HepG2 (cell line): ENCODE measurements around the gene ABCC1. TPM values are rescaled to one million over a fixed set of nuclear protein-coding genes. Genes with fewer than 3 reads are reported as not detected.

Experiments used
- ATAC-seq: fragments of 200-7000 bp; cut with Tn5 transposase; 3 replicates; pipeline ENCODE4 v1.9.1; 2020; ENCODE audit warnings: mild to moderate bottlenecking, moderate library complexity
- BruUV-seq: library from RNA; stranded (reverse); fragments of 400-500 nt; replicated peaks from 2 replicates; lab custom pipeline; 2021; lab: Mats Ljungman, UMichigan
- CTCF ChIA-PET: fragments of 300-600 bp; formaldehyde crosslinking; extraction: SDS; loops from one replicate; lab custom pipeline; 2021; ENCODE audit warnings: low total read pairs, inconsistent platforms, low intra/inter-chr PET ratio; lab: Yijun Ruan, JAX
- POLR2A ChIA-PET: fragments of 350-600 bp; sonication (Branson Sonifier 250); formaldehyde crosslinking; loops from one replicate; lab custom pipeline; 2020; ENCODE audit warnings: antibody characterized with exemption, inconsistent platforms; lab: Yijun Ruan, JAX
- DNase-seq: peaks from one replicate; pipeline ENCODE4 v3.0.0-alpha.2; 2015; ENCODE audit warnings: low spot score
- FAIRE-seq: peaks from 3 replicates; lab custom pipeline; 2011; peaks lifted over from hg19 to GRCh38; lab: Jason Lieb, UNC
- H2AFZ ChIP-seq: one replicate; pipeline ENCODE4 v1.6.1; 2011; ENCODE audit warnings: low read length, inconsistent platforms
- H3K27ac ChIP-seq: fragments of 300-600 bp; 3 replicates; pipeline ENCODE4 v1.8.0; 2011; ENCODE audit warnings: mixed run types, mild to moderate bottlenecking, mixed read lengths, low read length, inconsistent platforms; ENCODE audit not compliant: insufficient read depth; ENCODE audit errors: extremely low read length
- H3K27me3 ChIP-seq, 2 experiments: fragments of 200-600 bp in 1 of 2; 2 replicates in 1 of 2; 3 replicates in 1 of 2; pipeline versions ENCODE4 v1.6.0 to v1.8.0; 2011; ENCODE audit warnings: low read length in 2 of 2, mild to moderate bottlenecking in 2 of 2, moderate library complexity in 2 of 2, inconsistent platforms in 1 of 2; ENCODE audit not compliant: insufficient read depth in 2 of 2, control insufficient read depth in 1 of 2
- H3K36me3 ChIP-seq, 2 experiments: fragments of 200-600 bp in 1 of 2; replicated peaks in 1 of 2; 2 replicates in 1 of 2; 3 replicates in 1 of 2; pipeline versions ENCODE4 v1.5.1 to v1.8.0; 2011; ENCODE audit warnings: low read length in 2 of 2, inconsistent platforms in 1 of 2; ENCODE audit not compliant: insufficient read depth in 2 of 2, control insufficient read depth in 1 of 2
- H3K4me1 ChIP-seq: 2 replicates; pipeline ENCODE4 v1.5.1; 2012; ENCODE audit warnings: low read length, inconsistent platforms; ENCODE audit not compliant: insufficient read depth
- H3K4me2 ChIP-seq: 2 replicates; pipeline ENCODE4 v1.6.0; 2011; ENCODE audit warnings: low read depth, low read length, inconsistent platforms
- H3K4me3 ChIP-seq, 3 experiments: fragments of 200-600 bp in 1 of 3; sonication (generic), shearing (Covaris generic) in 1 of 3; replicated peaks in 1 of 3; 2 replicates each; pipeline ENCODE4 v1.5.1; 2011 to 2016; ENCODE audit warnings: low read length in 3 of 3, inconsistent platforms in 2 of 3, low read depth in 2 of 3, mild to moderate bottlenecking in 2 of 3, control low read depth in 1 of 3, mixed read lengths in 1 of 3; ENCODE audit not compliant: insufficient read depth in 1 of 3
- H3K79me2 ChIP-seq: one replicate; pipeline ENCODE4 v1.6.1; 2011; ENCODE audit warnings: low read length, inconsistent platforms; ENCODE audit not compliant: insufficient read depth
- H3K9ac ChIP-seq: 2 replicates; pipeline ENCODE4 v1.6.0; 2011; ENCODE audit warnings: mild to moderate bottlenecking, low read depth, low read length, inconsistent platforms; ENCODE audit not compliant: insufficient read depth
- H3K9me3 ChIP-seq: 2 replicates; pipeline ENCODE4 v1.5.1; 2012; ENCODE audit warnings: mild to moderate bottlenecking, low read length
- H4K20me1 ChIP-seq: 2 replicates; pipeline ENCODE4 v1.6.0; 2011; ENCODE audit warnings: inconsistent platforms, mild to moderate bottlenecking, low read length, moderate library complexity; ENCODE audit not compliant: insufficient read depth
- ARNT2 ChIP-seq: sonication (generic); formaldehyde crosslinking; IDR thresholded peaks from 2 replicates; pipeline ENCODE4 v1.8.0; 2022; ENCODE audit warnings: mild to moderate bottlenecking, low read depth, missing genetic modification reagents, moderate library complexity
- BHLHE40 ChIP-seq: IDR thresholded peaks from 2 replicates; pipeline ENCODE4 v1.6.1; 2011; ENCODE audit warnings: low read length, improper control_type of control experiment
- JDP2 ChIP-seq: sonication (generic); formaldehyde crosslinking; IDR thresholded peaks from 2 replicates; pipeline ENCODE4 v1.8.1; 2022; ENCODE audit warnings: missing genetic modification reagents, borderline replicate concordance
- JUND ChIP-seq: sonication (generic); formaldehyde crosslinking; IDR thresholded peaks from 2 replicates; pipeline ENCODE4 v1.8.0; 2022; ENCODE audit warnings: mild to moderate bottlenecking, missing genetic modification reagents
- MAFF ChIP-seq: IDR thresholded peaks from 2 replicates; pipeline ENCODE4 v1.6.1; 2011; ENCODE audit warnings: low read depth, low read length, improper control_type of control experiment
- MED1 ChIP-seq: sonication (generic); formaldehyde crosslinking; IDR thresholded peaks from 2 replicates; pipeline ENCODE4 v1.4.0; 2020; ENCODE audit warnings: missing genetic modification reagents
- MTA3 ChIP-seq: sonication (generic); formaldehyde crosslinking; IDR thresholded peaks from 2 replicates; pipeline ENCODE4 v1.4.0; 2020; ENCODE audit warnings: missing genetic modification reagents
- PAF1 ChIP-seq: IDR thresholded peaks from 2 replicates; pipeline ENCODE4 v1.6.1; 2016; ENCODE audit warnings: missing genetic modification reagents, missing compliant biosample characterization
- SIX4 ChIP-seq: sonication (generic); formaldehyde crosslinking; IDR thresholded peaks from 2 replicates; pipeline ENCODE4 v1.4.0; 2020; ENCODE audit warnings: missing genetic modification reagents
- SP2 ChIP-seq: sonication (generic); formaldehyde crosslinking; IDR thresholded peaks from 2 replicates; pipeline ENCODE4 v1.5.1; 2020; ENCODE audit warnings: mild to moderate bottlenecking, missing genetic modification reagents
- TEAD3 ChIP-seq: optimal IDR thresholded peaks from 2 replicates; pipeline ENCODE3; 2016; ENCODE audit warnings: borderline replicate concordance
- YY1 ChIP-seq: IDR thresholded peaks from 2 replicates; pipeline ENCODE4 v1.6.1; 2011; ENCODE audit warnings: low read length, low read depth, moderate library complexity, mild to moderate bottlenecking; ENCODE audit not compliant: insufficient read depth, insufficient replicate concordance
- ZBTB8A ChIP-seq: sonication (generic); formaldehyde crosslinking; IDR thresholded peaks from 2 replicates; pipeline ENCODE4 v1.4.0; 2020; ENCODE audit warnings: mild to moderate bottlenecking, low read depth, missing genetic modification reagents, borderline replicate concordance
- ZNF121 ChIP-seq: sonication (generic); formaldehyde crosslinking; IDR thresholded peaks from 2 replicates; pipeline ENCODE4 v1.5.0; 2020; ENCODE audit warnings: mild to moderate bottlenecking, missing genetic modification reagents
- ZNF317 ChIP-seq: sonication (generic); formaldehyde crosslinking; IDR thresholded peaks from 2 replicates; pipeline ENCODE4 v1.5.0; 2020; ENCODE audit warnings: mild to moderate bottlenecking, missing genetic modification reagents
- ZNF546 ChIP-seq: sonication (generic); formaldehyde crosslinking; conservative IDR thresholded peaks from 2 replicates; pipeline ENCODE4 v1.8.1; 2023; ENCODE audit warnings: mild to moderate bottlenecking, missing genetic modification reagents
- WGBS: methylation state at CpG from one replicate; pipeline ENCODE4 v1.1.6; 2017; ENCODE audit warnings: low lambda C conversion rate; 5-methylcytosine and 5-hydroxymethylcytosine counted together
- in situ Hi-C: cut with HindIII; loops from 2 replicates; pipeline ENCODE4 v1.10.0; 2017; ENCODE audit warnings: low pct_unique_long_range_greater_than_20kb; ENCODE audit not compliant: extremely low pct_ligation_motif_present
- intact Hi-C: fragments of 100-400 bp; cut with micrococcal nuclease; formaldehyde crosslinking; loops from one replicate; pipeline ENCODE4 v1.10.0; 2022; ENCODE audit not compliant: unreplicated experiment
- polyA plus RNA-seq, 8 experiments: library from polyadenylated mRNA; depleted of rRNA in 3 of 8; stranded (reverse) in 7 of 8; unstranded in 1 of 8; fragments of >200 nt; fragmentation: Illumina TruSeq in 4 of 8; extraction: Trizol in 4 of 8; gene quantifications; 2 replicates each; pipeline versions ENCODE4 v1.2.1 to v1.2.3, GENCODE V29; 2011 to 2016; ENCODE audit warnings: low read depth in 4 of 8, missing spikeins in 1 of 8, mixed read lengths in 1 of 8; ENCODE audit not compliant: insufficient read depth in 1 of 8
- total RNA-seq, 5 experiments: library from RNA; depleted of rRNA; stranded (reverse); fragments of >200 nt; fragmentation: Illumina TruSeq; extraction: Trizol; gene quantifications; 2 replicates each; pipeline ENCODE4 v1.2.3, GENCODE V29; 2016; ENCODE audit warnings: low read depth in 1 of 5
- TF ChIP-seq, protein P1 (sequence below): sonication (generic); formaldehyde crosslinking; IDR thresholded peaks from 2 replicates; pipeline ENCODE4 v1.5.1; 2020; ENCODE audit warnings: missing genetic modification reagents, mild to moderate bottlenecking, borderline replicate concordance
- TF ChIP-seq, protein P2 (sequence below), 2 experiments: sonication (generic) in 1 of 2; formaldehyde crosslinking in 1 of 2; IDR thresholded peaks; 2 replicates each; pipeline versions ENCODE4 v1.5.1 to v1.6.1; 2011 to 2020; ENCODE audit warnings: borderline replicate concordance in 1 of 2, low read depth in 1 of 2, low read length in 1 of 2, mild to moderate bottlenecking in 1 of 2, missing genetic modification reagents in 1 of 2, moderate library complexity in 1 of 2
- TF ChIP-seq, protein P3 (sequence below): sonication (generic); formaldehyde crosslinking; IDR thresholded peaks from 2 replicates; pipeline ENCODE4 v1.4.0; 2020; ENCODE audit warnings: mild to moderate bottlenecking, low read depth, missing genetic modification reagents

Gene ABCC1
- total and polyA plus RNA-seq, 2 of the 13 experiments (the other 11 are each of a cell fraction or from before 2014, with no cell fraction given), result 13.0 to 30.6 TPM

DNA sequence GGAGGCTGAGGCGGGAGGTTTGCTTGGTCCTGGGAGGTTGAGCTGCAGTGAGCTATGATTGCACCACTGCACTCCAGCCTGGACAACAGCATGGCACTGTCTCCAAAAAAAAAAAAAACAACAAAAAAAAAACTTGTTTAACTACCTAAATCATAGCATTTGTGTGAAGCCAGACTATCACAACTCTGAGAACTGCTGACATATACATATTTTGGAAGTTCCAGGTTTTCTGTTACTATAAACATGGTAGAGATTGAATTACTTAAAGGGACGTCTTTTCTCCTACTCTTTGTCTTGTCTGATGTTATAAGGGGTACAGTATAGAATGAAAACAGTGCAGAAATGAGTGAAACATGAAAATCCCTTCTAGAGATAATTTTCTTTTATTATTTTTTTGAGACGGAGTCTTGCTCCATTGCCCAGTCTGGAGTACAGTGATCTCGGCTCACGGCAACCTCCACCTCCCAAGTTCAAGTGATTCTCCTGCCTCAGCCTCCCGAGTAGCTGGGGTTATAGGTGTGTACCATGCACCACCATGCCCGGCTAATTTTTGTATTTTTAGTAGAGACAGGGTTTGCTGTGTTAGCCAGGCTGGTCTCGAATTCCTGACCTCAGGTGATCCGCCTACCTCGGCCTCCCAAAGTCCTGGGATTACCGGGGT, 18.4 kb downstream of the ABCC1 start:
- DNase-seq (no peak), FAIRE-seq (no peak), ATAC-seq (no peak)
- in situ Hi-C loops (no loop called here), intact Hi-C loops (no loop called here)
- CTCF ChIA-PET, result no interaction called here
- no TSS peak for BruUV-seq
- H3K4me2 ChIP-seq, result no peak overlapping the region
- WGBS, result 95% methylated on average over 11 of the region's 11 CpGs
- no peak overlapping the region for H3K4me3 ChIP-seq
- peaks cover 37% of the 10 kb centered on the region for H4K20me1 ChIP-seq
- H3K9ac ChIP-seq, result no peak overlapping the region
- POLR2A ChIA-PET, result interaction anchor here (0.9 to 1.2 kb wide), 3 partner anchors 9 to 68 kb away, joined by 3 read pairs; no protein-coding TSS in a partner anchor
- peaks cover 40% of the 10 kb centered on the region for H3K4me1 ChIP-seq
- H3K9me3 ChIP-seq, result 0 out of 2 replicates have a peak, but pooled peaks cover 5% of the 10 kb centered on the region
- H3K79me2 ChIP-seq, result peaks cover 83% of the 10 kb centered on the region
- peaks cover 3 to 12% of the 10 kb centered on the region in 2 experiments; a peak in 4 of 5 replicates for H3K36me3 ChIP-seq
- no peak overlapping the region for H3K27ac ChIP-seq
- H2AFZ ChIP-seq, result no peak overlapping the region
- H3K27me3 ChIP-seq, result no peaks in the 10 kb centered on the region
- TF ChIP-seq ZBTB8A (CRISPR knock-in tag) (no peak), YY1 (no peak), MTA3 (no peak), MAFF (peak; percentile 97), ZNF121 (CRISPR knock-in tag) (peak; percentile 52; the same call in 1 of the 2 replicates), JUND (CRISPR knock-in tag) (no peak), ZNF546 (no peak), ZNF317 (CRISPR knock-in tag) (no peak), ARNT2 (CRISPR knock-in tag) (no peak), SIX4 (CRISPR knock-in tag) (no peak), BHLHE40 (no peak), MED1 (no peak), TEAD3 (no peak), JDP2 (CRISPR knock-in tag) (no peak), SP2 (CRISPR knock-in tag) (no peak), PAF1 (CRISPR knock-in tag) (no peak)
- TF ChIP-seq, protein P1, sequence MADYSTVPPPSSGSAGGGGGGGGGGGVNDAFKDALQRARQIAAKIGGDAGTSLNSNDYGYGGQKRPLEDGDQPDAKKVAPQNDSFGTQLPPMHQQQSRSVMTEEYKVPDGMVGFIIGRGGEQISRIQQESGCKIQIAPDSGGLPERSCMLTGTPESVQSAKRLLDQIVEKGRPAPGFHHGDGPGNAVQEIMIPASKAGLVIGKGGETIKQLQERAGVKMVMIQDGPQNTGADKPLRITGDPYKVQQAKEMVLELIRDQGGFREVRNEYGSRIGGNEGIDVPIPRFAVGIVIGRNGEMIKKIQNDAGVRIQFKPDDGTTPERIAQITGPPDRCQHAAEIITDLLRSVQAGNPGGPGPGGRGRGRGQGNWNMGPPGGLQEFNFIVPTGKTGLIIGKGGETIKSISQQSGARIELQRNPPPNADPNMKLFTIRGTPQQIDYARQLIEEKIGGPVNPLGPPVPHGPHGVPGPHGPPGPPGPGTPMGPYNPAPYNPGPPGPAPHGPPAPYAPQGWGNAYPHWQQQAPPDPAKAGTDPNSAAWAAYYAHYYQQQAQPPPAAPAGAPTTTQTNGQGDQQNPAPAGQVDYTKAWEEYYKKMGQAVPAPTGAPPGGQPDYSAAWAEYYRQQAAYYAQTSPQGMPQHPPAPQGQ (CRISPR knock-in tag), result no peak
- TF ChIP-seq, protein P2, sequence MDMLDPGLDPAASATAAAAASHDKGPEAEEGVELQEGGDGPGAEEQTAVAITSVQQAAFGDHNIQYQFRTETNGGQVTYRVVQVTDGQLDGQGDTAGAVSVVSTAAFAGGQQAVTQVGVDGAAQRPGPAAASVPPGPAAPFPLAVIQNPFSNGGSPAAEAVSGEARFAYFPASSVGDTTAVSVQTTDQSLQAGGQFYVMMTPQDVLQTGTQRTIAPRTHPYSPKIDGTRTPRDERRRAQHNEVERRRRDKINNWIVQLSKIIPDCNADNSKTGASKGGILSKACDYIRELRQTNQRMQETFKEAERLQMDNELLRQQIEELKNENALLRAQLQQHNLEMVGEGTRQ (IDR thresholded peaks at IDR 0.05; ENCODE audit: low read depth, low read length), result no peak
- TF ChIP-seq, protein P2 (CRISPR knock-in tag; IDR thresholded peaks at IDR 0.05; ENCODE audit: borderline replicate concordance), result no peak
- TF ChIP-seq, protein P3, sequence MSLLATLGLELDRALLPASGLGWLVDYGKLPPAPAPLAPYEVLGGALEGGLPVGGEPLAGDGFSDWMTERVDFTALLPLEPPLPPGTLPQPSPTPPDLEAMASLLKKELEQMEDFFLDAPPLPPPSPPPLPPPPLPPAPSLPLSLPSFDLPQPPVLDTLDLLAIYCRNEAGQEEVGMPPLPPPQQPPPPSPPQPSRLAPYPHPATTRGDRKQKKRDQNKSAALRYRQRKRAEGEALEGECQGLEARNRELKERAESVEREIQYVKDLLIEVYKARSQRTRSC (CRISPR knock-in tag), result no peak
